ENCODE data around the gene FOXI2.

Gene FOXI2

DNA sequence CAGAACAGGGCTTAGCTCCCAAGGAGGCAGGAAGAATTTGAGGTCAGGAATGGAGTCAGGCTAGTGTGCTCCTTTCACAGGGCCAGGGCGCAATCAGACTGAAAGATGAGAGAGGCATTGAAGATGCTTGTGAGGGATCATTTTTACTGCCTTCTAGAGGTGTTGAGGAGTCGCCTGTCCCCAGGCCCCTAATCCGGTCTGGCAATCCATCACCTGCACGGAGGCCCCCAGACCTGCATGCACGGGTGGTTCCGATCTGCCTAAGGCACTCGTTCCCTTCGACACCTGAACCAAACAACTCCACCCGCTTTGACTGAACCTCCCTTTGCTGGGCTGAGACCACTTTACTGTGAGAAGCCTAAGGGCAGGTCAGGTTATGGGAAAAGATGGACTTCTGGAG is 8.0 kb downstream of the FOXI2 start:
- no peak for DNase-seq

DNA sequence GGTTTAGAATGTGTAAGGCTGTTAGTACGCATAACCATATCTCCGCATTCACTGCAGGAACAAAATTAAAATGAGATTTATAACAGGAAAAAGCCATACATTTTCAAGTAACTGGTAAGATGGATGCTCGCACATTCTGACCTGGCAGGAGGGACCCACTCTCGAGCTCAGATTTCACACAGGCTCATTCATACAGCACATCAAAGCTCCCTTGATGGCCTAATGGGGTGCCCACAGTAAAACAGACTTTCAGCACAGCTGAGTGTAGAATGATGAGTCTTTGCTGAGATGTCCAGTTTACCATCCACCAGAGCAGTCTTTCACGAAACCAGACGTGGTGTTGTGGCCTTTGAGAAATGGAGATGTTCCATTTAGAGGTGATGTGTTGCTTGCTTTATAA is 8.9 kb downstream of the FOXI2 start:
- DNase-seq: no peak

- no peak for DNase-seq
Measured at GRCh38 chr10:127755753-127756152, 18.8 kb downstream of the FOXI2 start.

GRCh38 chr10:127756264-127756663 is 19.3 kb downstream of the FOXI2 start:
- DNase-seq: no peak

GRCh38 chr10:127757033-127757432 is 20.0 kb downstream of the FOXI2 start:
- no peak for DNase-seq

DNA sequence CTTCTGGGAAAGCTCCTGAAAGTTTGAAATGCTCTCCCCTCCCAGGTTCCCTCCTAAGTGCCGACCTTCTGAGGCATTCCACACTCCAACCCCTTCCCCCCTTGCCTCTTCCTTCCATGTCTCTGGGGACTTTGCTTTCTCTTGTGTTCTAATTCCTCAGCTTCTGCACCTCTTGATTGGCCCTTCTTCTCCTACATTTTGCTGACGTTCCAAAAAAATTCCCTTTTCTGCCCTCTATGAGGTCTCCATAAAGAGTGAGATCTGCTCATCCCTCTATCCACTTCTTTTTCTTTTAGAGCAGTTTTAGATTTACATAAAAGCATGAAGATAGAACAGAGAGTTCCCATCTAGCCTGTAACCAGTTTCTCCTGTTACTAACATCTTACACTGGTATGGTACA is 22.3 kb downstream of the FOXI2 start:
- DNase-seq: no peak

- no peak for DNase-seq
Measured at GRCh38 chr10:127762925-127763324, 25.9 kb downstream of the FOXI2 start.

DNA sequence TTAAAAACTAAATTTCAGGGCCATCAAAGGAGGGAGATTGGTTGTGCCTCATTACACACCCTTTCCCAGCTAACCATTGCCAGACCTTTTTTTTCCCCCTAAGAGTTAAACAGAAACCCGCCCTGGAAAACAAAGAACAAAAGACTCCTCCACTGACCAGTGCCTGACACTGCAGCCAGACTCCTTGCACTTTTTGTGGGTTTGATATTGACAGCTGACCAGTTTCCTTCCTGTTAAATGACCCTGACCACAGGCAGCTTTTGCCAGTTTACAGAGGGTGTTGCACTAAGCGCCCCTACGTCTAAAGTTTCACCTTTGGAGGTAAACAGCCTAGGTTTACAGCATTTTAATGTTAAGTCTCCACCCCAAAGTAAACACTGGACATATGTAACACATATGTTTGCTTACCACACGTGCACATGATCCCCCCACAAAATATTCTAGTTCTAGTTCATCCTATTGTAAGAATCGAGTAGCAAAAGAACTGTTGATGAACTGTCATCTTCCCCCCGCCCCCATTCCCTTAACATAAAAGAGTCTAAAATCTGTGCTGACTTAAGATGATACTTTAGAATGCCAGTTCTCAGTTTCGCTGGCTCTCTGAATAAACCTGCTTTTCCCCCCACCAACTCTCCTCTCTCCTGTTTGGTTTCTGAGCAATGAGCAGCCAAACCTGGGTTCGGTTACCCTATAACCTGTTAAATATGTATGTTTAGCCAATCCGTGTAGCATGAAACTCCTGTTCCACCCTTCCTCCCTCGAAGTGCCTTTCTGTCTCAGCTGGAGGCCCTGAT is 38.0 kb downstream of the FOXI2 start:
- no peak for DNase-seq

GRCh38 chr10:127776816-127777215 is 39.8 kb downstream of the FOXI2 start:
- no peak for DNase-seq

GRCh38 chr10:127781412-127781811 is 44.4 kb downstream of the FOXI2 start:
- no peak for DNase-seq

DNA sequence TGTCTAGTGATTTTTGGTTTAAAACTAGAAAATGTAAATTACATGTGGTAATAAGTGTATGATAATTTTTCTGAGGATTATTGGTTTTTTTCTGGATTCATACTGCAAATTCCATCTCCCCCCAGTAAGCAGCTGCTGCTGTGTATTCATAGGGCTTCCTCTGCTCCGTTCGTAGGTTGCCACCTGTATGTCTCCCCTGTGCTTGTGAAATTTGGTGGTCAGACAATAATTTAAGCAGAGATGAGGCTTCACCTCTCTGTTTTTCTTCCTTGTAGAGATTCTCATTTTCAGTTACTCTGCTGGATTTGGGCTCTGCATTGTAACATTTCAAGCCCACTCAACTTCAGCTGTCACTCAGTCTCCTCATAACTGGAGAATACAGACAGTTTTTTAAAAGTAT is 50.9 kb downstream of the FOXI2 start:
- DNase-seq: no peak

GRCh38 chr10:127790066-127790624 is 53.2 kb downstream of the FOXI2 start:
- no peak for DNase-seq
